Prostate gland (tissue), 2 donors: Measurements from ENCODE around the gene CARD9.

Experiments
- CTCF ChIP-seq, 4 experiments: fragments of 200-600 bp in 2 of 4; fragments of 450-650 bp in 2 of 4; sonication (generic) in 2 of 4; IDR thresholded peaks; 1 replicate in 3 of 4; 2 replicates in 1 of 4; pipeline ENCODE4 v1.5.1; 2016 to 2019; ENCODE audit warnings: antibody characterized with exemption in 4 of 4, mild to moderate bottlenecking in 2 of 4, moderate library complexity in 2 of 4
- POLR2A ChIP-seq: fragments of 450-650 bp; IDR thresholded peaks from one replicate; pipeline ENCODE4 v1.6.1; 2016; ENCODE audit warnings: antibody characterized with exemption, mild to moderate bottlenecking
- POLR2AphosphoS5 ChIP-seq: sonication (generic); formaldehyde crosslinking; IDR thresholded peaks from one replicate; pipeline ENCODE4 v1.6.1; 2017; ENCODE audit warnings: antibody characterized with exemption

- TF ChIP-seq CTCF (IDR thresholded peaks at IDR 0.05) (no peak), POLR2A (no peak), POLR2AphosphoS5 (no peak)
Observed at GRCh38 chr9:136328622-136329041, 44.8 kb downstream of the CARD9 start.
